ENCODE measurements around the gene GRK1.
A peak's percentile ranks its signal among the peaks of the same experiment; 100 is the strongest.

The GRK1 gene

GRCh38 chr13:113771709-113772331 is 104.8 kb downstream of the GRK1 start:
- no peaks in the 10 kb centered on the region for H3K4me1 ChIP-seq (ENCODE audit: control insufficient read depth, insufficient read depth, low read length)
- ChIA-PET CTCF (interaction anchor here (0.6 kb wide), 1 partner anchor 407 kb away, joined by 3 read pairs; the partner anchor contains the start of gene CFAP97D2), POLR2A (no interaction called here)
- H3K27ac ChIP-seq (ENCODE audit: extremely low read depth, low read depth, low read length): no peak overlapping the region
- H3K9me3 ChIP-seq (ENCODE audit: control insufficient read depth, insufficient read depth, low read depth, low read length): no peaks in the 10 kb centered on the region
- no peak for TF ChIP-seq ZNF335 (tag by site-specific recombination; conservative IDR thresholded peaks at IDR 0.05)
- TF ChIP-seq ZNF658 (tag by site-specific recombination; IDR thresholded peaks at IDR 0.05): no peak
- no peak for TF ChIP-seq ZNF48 (tag by site-specific recombination; IDR thresholded peaks at IDR 0.05)
- TF ChIP-seq HOXA7 (CRISPR knock-in tag; IDR thresholded peaks at IDR 0.05; ENCODE audit: borderline replicate concordance): no peak
- peak; percentile 96 for TF ChIP-seq ZNF140 (tag by site-specific recombination; IDR thresholded peaks at IDR 0.05)
- TF ChIP-seq KLF10 (tag by site-specific recombination; IDR thresholded peaks at IDR 0.05): no peak
- TF ChIP-seq ZNF10 (tag by site-specific recombination; IDR thresholded peaks at IDR 0.05): no peak
- TF ChIP-seq ZNF248 (tag by site-specific recombination; IDR thresholded peaks at IDR 0.05): no peak
- no peak overlapping the region for H3K4me3 ChIP-seq (ENCODE audit: low read depth, low read length)
- no peaks in the 10 kb centered on the region for H3K36me3 ChIP-seq (ENCODE audit: control insufficient read depth in 2 of 2, insufficient read depth in 1 of 2, low read length in 2 of 2)

GRCh38 chr13:113774177-113775107 is 107.4 kb downstream of the GRK1 start:
- ChIA-PET CTCF (no interaction called here), POLR2A (interaction anchor here (0.6 kb wide), 1 partner anchor 1056 kb away, joined by 4 read pairs; no protein-coding TSS in a partner anchor)
- Histone ChIP-seq H3K27ac (ENCODE audit: extremely low read depth, low read depth, low read length) (no peak overlapping the region), H3K4me1 (ENCODE audit: control insufficient read depth, insufficient read depth, low read length) (no peaks in the 10 kb centered on the region), H3K36me3 (ENCODE audit: control insufficient read depth in 2 of 2, insufficient read depth in 1 of 2, low read length in 2 of 2) (no peaks in the 10 kb centered on the region), H3K9me3 (ENCODE audit: control insufficient read depth, insufficient read depth, low read depth, low read length) (no peaks in the 10 kb centered on the region), H3K4me3 (ENCODE audit: low read depth, low read length) (no peak overlapping the region)
- TF ChIP-seq ZNF157 (tag by site-specific recombination; IDR thresholded peaks at IDR 0.05): no peak
- no peak for TF ChIP-seq PRDM1 (tag by site-specific recombination; IDR thresholded peaks at IDR 0.05)
- peak; percentile 24 for TF ChIP-seq ZNF175 (tag by site-specific recombination; IDR thresholded peaks at IDR 0.05)
- 0 out of 2 replicates have a peak, but pooled peaks have one; percentile 23 for TF ChIP-seq ZNF501 (tag by site-specific recombination; IDR thresholded peaks at IDR 0.05)
- TF ChIP-seq ZNF621 (tag by site-specific recombination; IDR thresholded peaks at IDR 0.05): peak; percentile 50; the same call in 1 of the 2 replicates
- TF ChIP-seq ZBTB26 (tag by site-specific recombination; optimal IDR thresholded peaks at IDR 0.05): peak; percentile 19
- peak; percentile 27 for TF ChIP-seq KLF9 (tag by site-specific recombination; IDR thresholded peaks at IDR 0.05; ENCODE audit: low read depth)
- TF ChIP-seq, protein P1, sequence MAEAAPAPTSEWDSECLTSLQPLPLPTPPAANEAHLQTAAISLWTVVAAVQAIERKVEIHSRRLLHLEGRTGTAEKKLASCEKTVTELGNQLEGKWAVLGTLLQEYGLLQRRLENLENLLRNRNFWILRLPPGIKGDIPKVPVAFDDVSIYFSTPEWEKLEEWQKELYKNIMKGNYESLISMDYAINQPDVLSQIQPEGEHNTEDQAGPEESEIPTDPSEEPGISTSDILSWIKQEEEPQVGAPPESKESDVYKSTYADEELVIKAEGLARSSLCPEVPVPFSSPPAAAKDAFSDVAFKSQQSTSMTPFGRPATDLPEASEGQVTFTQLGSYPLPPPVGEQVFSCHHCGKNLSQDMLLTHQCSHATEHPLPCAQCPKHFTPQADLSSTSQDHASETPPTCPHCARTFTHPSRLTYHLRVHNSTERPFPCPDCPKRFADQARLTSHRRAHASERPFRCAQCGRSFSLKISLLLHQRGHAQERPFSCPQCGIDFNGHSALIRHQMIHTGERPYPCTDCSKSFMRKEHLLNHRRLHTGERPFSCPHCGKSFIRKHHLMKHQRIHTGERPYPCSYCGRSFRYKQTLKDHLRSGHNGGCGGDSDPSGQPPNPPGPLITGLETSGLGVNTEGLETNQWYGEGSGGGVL (tag by site-specific recombination; IDR thresholded peaks at IDR 0.05): 0 out of 2 replicates have a peak, but pooled peaks have one; percentile 21
- TF ChIP-seq ZNF449 (tag by site-specific recombination; IDR thresholded peaks at IDR 0.05): no peak
- TF ChIP-seq ZNF785 (tag by site-specific recombination; IDR thresholded peaks at IDR 0.05): peak; percentile 54; the same call in 1 of the 2 replicates
- TF ChIP-seq ZSCAN18 (tag by site-specific recombination; IDR thresholded peaks at IDR 0.05): no peak; the same call in 1 of the 2 replicates
- TF ChIP-seq MYNN (tag by site-specific recombination; IDR thresholded peaks at IDR 0.05; ENCODE audit: borderline replicate concordance): peak; percentile 10; the same call in 1 of the 2 replicates
- TF ChIP-seq ZNF16 (tag by site-specific recombination; IDR thresholded peaks at IDR 0.05; ENCODE audit: low read depth): no peak
- TF ChIP-seq, protein P2, sequence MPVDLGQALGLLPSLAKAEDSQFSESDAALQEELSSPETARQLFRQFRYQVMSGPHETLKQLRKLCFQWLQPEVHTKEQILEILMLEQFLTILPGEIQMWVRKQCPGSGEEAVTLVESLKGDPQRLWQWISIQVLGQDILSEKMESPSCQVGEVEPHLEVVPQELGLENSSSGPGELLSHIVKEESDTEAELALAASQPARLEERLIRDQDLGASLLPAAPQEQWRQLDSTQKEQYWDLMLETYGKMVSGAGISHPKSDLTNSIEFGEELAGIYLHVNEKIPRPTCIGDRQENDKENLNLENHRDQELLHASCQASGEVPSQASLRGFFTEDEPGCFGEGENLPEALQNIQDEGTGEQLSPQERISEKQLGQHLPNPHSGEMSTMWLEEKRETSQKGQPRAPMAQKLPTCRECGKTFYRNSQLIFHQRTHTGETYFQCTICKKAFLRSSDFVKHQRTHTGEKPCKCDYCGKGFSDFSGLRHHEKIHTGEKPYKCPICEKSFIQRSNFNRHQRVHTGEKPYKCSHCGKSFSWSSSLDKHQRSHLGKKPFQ (tag by site-specific recombination; IDR thresholded peaks at IDR 0.05): peak; percentile 82
- TF ChIP-seq ZSCAN16 (tag by site-specific recombination; IDR thresholded peaks at IDR 0.05): no peak
- TF ChIP-seq YY2 (tag by site-specific recombination; IDR thresholded peaks at IDR 0.05): no peak
- TF ChIP-seq, protein P3, sequence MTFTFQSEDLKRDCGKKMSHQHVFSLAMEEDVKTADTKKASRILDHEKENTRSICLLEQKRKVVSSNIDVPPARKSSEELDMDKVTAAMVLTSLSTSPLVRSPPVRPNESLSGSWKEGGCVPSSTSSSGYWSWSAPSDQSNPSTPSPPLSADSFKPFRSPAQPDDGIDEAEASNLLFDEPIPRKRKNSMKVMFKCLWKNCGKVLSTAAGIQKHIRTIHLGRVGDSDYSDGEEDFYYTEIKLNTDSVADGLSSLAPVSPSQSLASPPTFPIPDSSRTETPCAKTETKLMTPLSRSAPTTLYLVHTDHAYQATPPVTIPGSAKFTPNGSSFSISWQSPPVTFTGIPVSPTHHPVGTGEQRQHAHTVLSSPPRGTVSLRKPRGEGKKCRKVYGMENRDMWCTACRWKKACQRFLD (tag by site-specific recombination; IDR thresholded peaks at IDR 0.05): peak; percentile 26; the same call in 1 of the 2 replicates

Data from HEK293 (cell line).